SKM-1 treated with dmso at 0.1 percent for 144 hours (cell line): Measurements from ENCODE around the gene PXYLP1.

Experiments
- DNase-seq: peaks from one replicate; lab custom pipeline; 2025; ENCODE audit not compliant: unreplicated experiment; lab: John Stamatoyannopoulos, UW

PXYLP1 gene

GRCh38 chr3:141248064-141248463 is 16.4 kb downstream of the PXYLP1 start:
- DNase-seq = no peak

GRCh38 chr3:141249041-141249440 is 17.4 kb downstream of the PXYLP1 start:
- no peak for DNase-seq

GRCh38 chr3:141250342-141250741 is 18.7 kb downstream of the PXYLP1 start:
- DNase-seq = no peak

GRCh38 chr3:141250828-141251227 is 19.2 kb downstream of the PXYLP1 start:
- no peak for DNase-seq

- DNase-seq = no peak
Observed at GRCh38 chr3:141253326-141253725, 21.7 kb downstream of the PXYLP1 start.

GRCh38 chr3:141253811-141254210 is 22.2 kb downstream of the PXYLP1 start:
- DNase-seq = no peak

GRCh38 chr3:141255137-141255845 is 23.7 kb downstream of the PXYLP1 start:
- DNase-seq = no peak

GRCh38 chr3:141255846-141256261 is 24.2 kb downstream of the PXYLP1 start:
- DNase-seq = no peak

GRCh38 chr3:141256820-141257219 is 25.2 kb downstream of the PXYLP1 start:
- DNase-seq = no peak

GRCh38 chr3:141257961-141258360 is 26.3 kb downstream of the PXYLP1 start:
- DNase-seq = no peak

- DNase-seq = no peak
Observed at GRCh38 chr3:141258973-141259372, 27.3 kb downstream of the PXYLP1 start.

GRCh38 chr3:141259821-141260629 is 28.4 kb downstream of the PXYLP1 start:
- no peak for DNase-seq

- no peak for DNase-seq
Observed at GRCh38 chr3:141260630-141260927, 29.0 kb downstream of the PXYLP1 start.

- peak; percentile 29 for DNase-seq
Observed at GRCh38 chr3:141261472-141262307, 30.1 kb downstream of the PXYLP1 start.

GRCh38 chr3:141262308-141262705 is 30.7 kb downstream of the PXYLP1 start:
- DNase-seq = no peak

GRCh38 chr3:141266186-141266585 is 34.6 kb downstream of the PXYLP1 start:
- DNase-seq = no peak

GRCh38 chr3:141266797-141267555 is 35.4 kb downstream of the PXYLP1 start:
- DNase-seq = no peak

- no peak for DNase-seq
Observed at GRCh38 chr3:141267629-141268028, 36.0 kb downstream of the PXYLP1 start.

- no peak for DNase-seq
Observed at GRCh38 chr3:141268306-141268705, 36.7 kb downstream of the PXYLP1 start.

GRCh38 chr3:141268791-141269190 is 37.2 kb downstream of the PXYLP1 start:
- no peak for DNase-seq

GRCh38 chr3:141269961-141270360 is 38.3 kb downstream of the PXYLP1 start:
- no peak for DNase-seq
